HepG2 (cell line): ENCODE results near the gene GABBR2. TPM values are rescaled to one million over a fixed set of nuclear protein-coding genes. Genes with fewer than 3 reads are reported as not detected.

ENCODE experiments used
- SIN3B ChIP-seq: fragments of 150-350 bp; IDR thresholded peaks from 2 replicates; pipeline ENCODE4 v1.6.1; 2014; ENCODE audit warnings: low read length
- ZSCAN25 ChIP-seq: sonication (generic); formaldehyde crosslinking; IDR thresholded peaks from 2 replicates; pipeline ENCODE4 v1.8.0; 2022; ENCODE audit warnings: mild to moderate bottlenecking, missing genetic modification reagents
- polyA plus RNA-seq, 8 experiments: library from polyadenylated mRNA; depleted of rRNA in 3 of 8; stranded (reverse) in 7 of 8; unstranded in 1 of 8; fragments of >200 nt; fragmentation: Illumina TruSeq in 4 of 8; extraction: Trizol in 4 of 8; gene quantifications; 2 replicates each; pipeline versions ENCODE4 v1.2.1 to v1.2.3, GENCODE V29; 2011 to 2016; ENCODE audit warnings: low read depth in 4 of 8, missing spikeins in 1 of 8, mixed read lengths in 1 of 8; ENCODE audit not compliant: insufficient read depth in 1 of 8
- total RNA-seq, 5 experiments: library from RNA; depleted of rRNA; stranded (reverse); fragments of >200 nt; fragmentation: Illumina TruSeq; extraction: Trizol; gene quantifications; 2 replicates each; pipeline ENCODE4 v1.2.3, GENCODE V29; 2016; ENCODE audit warnings: low read depth in 1 of 5
- TF ChIP-seq, protein P1 (sequence below), 2 experiments: fragments of 450-650 bp in 1 of 2; sonication (generic) in 1 of 2; formaldehyde crosslinking in 1 of 2; IDR thresholded peaks; 2 replicates each; pipeline versions ENCODE4 v1.6.1 to v1.8.0; 2016 to 2022; ENCODE audit warnings: antibody characterized with exemption in 1 of 2, mild to moderate bottlenecking in 1 of 2, missing genetic modification reagents in 1 of 2
- TF ChIP-seq, protein P2 (sequence below): sonication (generic); formaldehyde crosslinking; IDR thresholded peaks from 2 replicates; pipeline ENCODE4 v1.5.0; 2020; ENCODE audit warnings: mild to moderate bottlenecking, missing genetic modification reagents, borderline replicate concordance
- TF ChIP-seq, protein P3 (sequence below): IDR thresholded peaks from 2 replicates; pipeline ENCODE4 v1.6.1; 2016; ENCODE audit warnings: low read depth, missing genetic modification reagents, missing compliant biosample characterization
- TF ChIP-seq, protein P4 (sequence below): sonication (generic); formaldehyde crosslinking; IDR thresholded peaks from 2 replicates; pipeline ENCODE4 v1.5.0; 2020; ENCODE audit warnings: missing genetic modification reagents

Gene GABBR2
- total and polyA plus RNA-seq, 2 of the 13 experiments (the other 11 are each of a cell fraction or from before 2014, with no cell fraction given): 0.02 TPM; not detected in 1

- TF ChIP-seq ZSCAN25 (CRISPR knock-in tag): peak; percentile 61; the same call in 1 of the 2 replicates
- TF ChIP-seq SIN3B: peak; percentile 18; the same call in 1 of the 2 replicates
- TF ChIP-seq, protein P1, sequence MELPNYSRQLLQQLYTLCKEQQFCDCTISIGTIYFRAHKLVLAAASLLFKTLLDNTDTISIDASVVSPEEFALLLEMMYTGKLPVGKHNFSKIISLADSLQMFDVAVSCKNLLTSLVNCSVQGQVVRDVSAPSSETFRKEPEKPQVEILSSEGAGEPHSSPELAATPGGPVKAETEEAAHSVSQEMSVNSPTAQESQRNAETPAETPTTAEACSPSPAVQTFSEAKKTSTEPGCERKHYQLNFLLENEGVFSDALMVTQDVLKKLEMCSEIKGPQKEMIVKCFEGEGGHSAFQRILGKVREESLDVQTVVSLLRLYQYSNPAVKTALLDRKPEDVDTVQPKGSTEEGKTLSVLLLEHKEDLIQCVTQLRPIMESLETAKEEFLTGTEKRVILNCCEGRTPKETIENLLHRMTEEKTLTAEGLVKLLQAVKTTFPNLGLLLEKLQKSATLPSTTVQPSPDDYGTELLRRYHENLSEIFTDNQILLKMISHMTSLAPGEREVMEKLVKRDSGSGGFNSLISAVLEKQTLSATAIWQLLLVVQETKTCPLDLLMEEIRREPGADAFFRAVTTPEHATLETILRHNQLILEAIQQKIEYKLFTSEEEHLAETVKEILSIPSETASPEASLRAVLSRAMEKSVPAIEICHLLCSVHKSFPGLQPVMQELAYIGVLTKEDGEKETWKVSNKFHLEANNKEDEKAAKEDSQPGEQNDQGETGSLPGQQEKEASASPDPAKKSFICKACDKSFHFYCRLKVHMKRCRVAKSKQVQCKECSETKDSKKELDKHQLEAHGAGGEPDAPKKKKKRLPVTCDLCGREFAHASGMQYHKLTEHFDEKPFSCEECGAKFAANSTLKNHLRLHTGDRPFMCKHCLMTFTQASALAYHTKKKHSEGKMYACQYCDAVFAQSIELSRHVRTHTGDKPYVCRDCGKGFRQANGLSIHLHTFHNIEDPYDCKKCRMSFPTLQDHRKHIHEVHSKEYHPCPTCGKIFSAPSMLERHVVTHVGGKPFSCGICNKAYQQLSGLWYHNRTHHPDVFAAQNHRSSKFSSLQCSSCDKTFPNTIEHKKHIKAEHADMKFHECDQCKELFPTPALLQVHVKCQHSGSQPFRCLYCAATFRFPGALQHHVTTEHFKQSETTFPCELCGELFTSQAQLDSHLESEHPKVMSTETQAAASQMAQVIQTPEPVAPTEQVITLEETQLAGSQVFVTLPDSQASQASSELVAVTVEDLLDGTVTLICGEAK (IDR thresholded peaks at IDR 0.05): no peak
- TF ChIP-seq, protein P1 (CRISPR knock-in tag; IDR thresholded peaks at IDR 0.05): peak; percentile 61
- TF ChIP-seq, protein P2, sequence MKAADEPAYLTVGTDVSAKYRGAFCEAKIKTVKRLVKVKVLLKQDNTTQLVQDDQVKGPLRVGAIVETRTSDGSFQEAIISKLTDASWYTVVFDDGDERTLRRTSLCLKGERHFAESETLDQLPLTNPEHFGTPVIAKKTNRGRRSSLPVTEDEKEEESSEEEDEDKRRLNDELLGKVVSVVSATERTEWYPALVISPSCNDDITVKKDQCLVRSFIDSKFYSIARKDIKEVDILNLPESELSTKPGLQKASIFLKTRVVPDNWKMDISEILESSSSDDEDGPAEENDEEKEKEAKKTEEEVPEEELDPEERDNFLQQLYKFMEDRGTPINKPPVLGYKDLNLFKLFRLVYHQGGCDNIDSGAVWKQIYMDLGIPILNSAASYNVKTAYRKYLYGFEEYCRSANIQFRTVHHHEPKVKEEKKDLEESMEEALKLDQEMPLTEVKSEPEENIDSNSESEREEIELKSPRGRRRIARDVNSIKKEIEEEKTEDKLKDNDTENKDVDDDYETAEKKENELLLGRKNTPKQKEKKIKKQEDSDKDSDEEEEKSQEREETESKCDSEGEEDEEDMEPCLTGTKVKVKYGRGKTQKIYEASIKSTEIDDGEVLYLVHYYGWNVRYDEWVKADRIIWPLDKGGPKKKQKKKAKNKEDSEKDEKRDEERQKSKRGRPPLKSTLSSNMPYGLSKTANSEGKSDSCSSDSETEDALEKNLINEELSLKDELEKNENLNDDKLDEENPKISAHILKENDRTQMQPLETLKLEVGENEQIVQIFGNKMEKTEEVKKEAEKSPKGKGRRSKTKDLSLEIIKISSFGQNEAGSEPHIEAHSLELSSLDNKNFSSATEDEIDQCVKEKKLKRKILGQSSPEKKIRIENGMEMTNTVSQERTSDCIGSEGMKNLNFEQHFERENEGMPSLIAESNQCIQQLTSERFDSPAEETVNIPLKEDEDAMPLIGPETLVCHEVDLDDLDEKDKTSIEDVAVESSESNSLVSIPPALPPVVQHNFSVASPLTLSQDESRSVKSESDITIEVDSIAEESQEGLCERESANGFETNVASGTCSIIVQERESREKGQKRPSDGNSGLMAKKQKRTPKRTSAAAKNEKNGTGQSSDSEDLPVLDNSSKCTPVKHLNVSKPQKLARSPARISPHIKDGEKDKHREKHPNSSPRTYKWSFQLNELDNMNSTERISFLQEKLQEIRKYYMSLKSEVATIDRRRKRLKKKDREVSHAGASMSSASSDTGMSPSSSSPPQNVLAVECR (CRISPR knock-in tag): peak; percentile 93
- TF ChIP-seq, protein P3, sequence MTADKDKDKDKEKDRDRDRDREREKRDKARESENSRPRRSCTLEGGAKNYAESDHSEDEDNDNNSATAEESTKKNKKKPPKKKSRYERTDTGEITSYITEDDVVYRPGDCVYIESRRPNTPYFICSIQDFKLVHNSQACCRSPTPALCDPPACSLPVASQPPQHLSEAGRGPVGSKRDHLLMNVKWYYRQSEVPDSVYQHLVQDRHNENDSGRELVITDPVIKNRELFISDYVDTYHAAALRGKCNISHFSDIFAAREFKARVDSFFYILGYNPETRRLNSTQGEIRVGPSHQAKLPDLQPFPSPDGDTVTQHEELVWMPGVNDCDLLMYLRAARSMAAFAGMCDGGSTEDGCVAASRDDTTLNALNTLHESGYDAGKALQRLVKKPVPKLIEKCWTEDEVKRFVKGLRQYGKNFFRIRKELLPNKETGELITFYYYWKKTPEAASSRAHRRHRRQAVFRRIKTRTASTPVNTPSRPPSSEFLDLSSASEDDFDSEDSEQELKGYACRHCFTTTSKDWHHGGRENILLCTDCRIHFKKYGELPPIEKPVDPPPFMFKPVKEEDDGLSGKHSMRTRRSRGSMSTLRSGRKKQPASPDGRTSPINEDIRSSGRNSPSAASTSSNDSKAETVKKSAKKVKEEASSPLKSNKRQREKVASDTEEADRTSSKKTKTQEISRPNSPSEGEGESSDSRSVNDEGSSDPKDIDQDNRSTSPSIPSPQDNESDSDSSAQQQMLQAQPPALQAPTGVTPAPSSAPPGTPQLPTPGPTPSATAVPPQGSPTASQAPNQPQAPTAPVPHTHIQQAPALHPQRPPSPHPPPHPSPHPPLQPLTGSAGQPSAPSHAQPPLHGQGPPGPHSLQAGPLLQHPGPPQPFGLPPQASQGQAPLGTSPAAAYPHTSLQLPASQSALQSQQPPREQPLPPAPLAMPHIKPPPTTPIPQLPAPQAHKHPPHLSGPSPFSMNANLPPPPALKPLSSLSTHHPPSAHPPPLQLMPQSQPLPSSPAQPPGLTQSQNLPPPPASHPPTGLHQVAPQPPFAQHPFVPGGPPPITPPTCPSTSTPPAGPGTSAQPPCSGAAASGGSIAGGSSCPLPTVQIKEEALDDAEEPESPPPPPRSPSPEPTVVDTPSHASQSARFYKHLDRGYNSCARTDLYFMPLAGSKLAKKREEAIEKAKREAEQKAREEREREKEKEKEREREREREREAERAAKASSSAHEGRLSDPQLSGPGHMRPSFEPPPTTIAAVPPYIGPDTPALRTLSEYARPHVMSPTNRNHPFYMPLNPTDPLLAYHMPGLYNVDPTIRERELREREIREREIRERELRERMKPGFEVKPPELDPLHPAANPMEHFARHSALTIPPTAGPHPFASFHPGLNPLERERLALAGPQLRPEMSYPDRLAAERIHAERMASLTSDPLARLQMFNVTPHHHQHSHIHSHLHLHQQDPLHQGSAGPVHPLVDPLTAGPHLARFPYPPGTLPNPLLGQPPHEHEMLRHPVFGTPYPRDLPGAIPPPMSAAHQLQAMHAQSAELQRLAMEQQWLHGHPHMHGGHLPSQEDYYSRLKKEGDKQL (CRISPR knock-in tag): peak; percentile 47; the same call in 1 of the 2 replicates
- TF ChIP-seq, protein P4, sequence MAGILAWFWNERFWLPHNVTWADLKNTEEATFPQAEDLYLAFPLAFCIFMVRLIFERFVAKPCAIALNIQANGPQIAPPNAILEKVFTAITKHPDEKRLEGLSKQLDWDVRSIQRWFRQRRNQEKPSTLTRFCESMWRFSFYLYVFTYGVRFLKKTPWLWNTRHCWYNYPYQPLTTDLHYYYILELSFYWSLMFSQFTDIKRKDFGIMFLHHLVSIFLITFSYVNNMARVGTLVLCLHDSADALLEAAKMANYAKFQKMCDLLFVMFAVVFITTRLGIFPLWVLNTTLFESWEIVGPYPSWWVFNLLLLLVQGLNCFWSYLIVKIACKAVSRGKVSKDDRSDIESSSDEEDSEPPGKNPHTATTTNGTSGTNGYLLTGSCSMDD (CRISPR knock-in tag): no peak
These were observed 453.0 kb downstream of the GABBR2 start, which contains the start of gene TBC1D2 (continued) for GRCh38 chr9:98255578-98256296.
